ENCODE data around the gene B3GALT5. TPM values are rescaled to one million over a fixed set of nuclear protein-coding genes. Genes with fewer than 3 reads are reported as not detected.

B3GALT5 gene
- polyA plus RNA-seq, 2 of the 4 experiments (the other 2 are of a cell fraction) = 0.39 to 0.52 TPM

GRCh38 chr21:39634507-39634906 is 21.8 kb downstream of the B3GALT5 start:
- Histone ChIP-seq H3K9me3 (no peaks in the 10 kb centered on the region), H3K4me1 (peaks cover 68% of the 10 kb centered on the region), H3K4me2 (peak overlapping the region; percentile 75), H3K27ac (peak overlapping the region; percentile 87 to 94), H3K4me3 (no peak overlapping the region)
- no peak for ATAC-seq
- 84% methylated on average over 10 of the region's 10 CpGs for WGBS (ENCODE audit: missing lambda C conversion rate)
- no peak for FAIRE-seq
- ChIA-PET POLR2A (no interaction called here), CTCF (interaction anchor here (1.5 kb wide), 1 partner anchor 10 kb away, joined by 3 read pairs; no protein-coding TSS in a partner anchor)
- TF ChIP-seq NFE2L2 (conservative IDR thresholded peaks at IDR 0.05; ENCODE audit: low read length) (no peak), REST (IDR thresholded peaks at IDR 0.05) (no peak), HEYL (CRISPR knock-in tag; IDR thresholded peaks at IDR 0.05) (no peak), NPAS2 (CRISPR knock-in tag; IDR thresholded peaks at IDR 0.05; ENCODE audit: borderline replicate concordance) (no peak), PHF8 (IDR thresholded peaks at IDR 0.05; ENCODE audit: borderline replicate concordance, low read depth) (no peak), BHLHE40 (IDR thresholded peaks at IDR 0.05; ENCODE audit: low read depth, low read length) (no peak), BCL3 (IDR thresholded peaks at IDR 0.05) (no peak), PBX3 (IDR thresholded peaks at IDR 0.05) (no peak), NR3C1 (IDR thresholded peaks at IDR 0.05) (no peak), EHMT2 (IDR thresholded peaks at IDR 0.05; ENCODE audit: low read depth) (no peak), RNF2 (IDR thresholded peaks at IDR 0.05; ENCODE audit: borderline replicate concordance, low read depth) (no peak), ZSCAN20 (CRISPR knock-in tag; IDR thresholded peaks at IDR 0.05) (no peak), KDM5A (IDR thresholded peaks at IDR 0.05) (no peak), HOXB13 (CRISPR knock-in tag; IDR thresholded peaks at IDR 0.05; ENCODE audit: low read depth) (no peak), TFCP2L1 (CRISPR knock-in tag; IDR thresholded peaks at IDR 0.05) (no peak), JUNB (IDR thresholded peaks at IDR 0.05) (no peak), ZC3H11A (IDR thresholded peaks at IDR 0.05) (no peak), EP300 (IDR thresholded peaks at IDR 0.05) (no peak)
- no peak for DNase-seq (ENCODE audit: low read depth in 1 of 2, low spot score in 1 of 2)

GRCh38 chr21:39637197-39637970 is 24.6 kb downstream of the B3GALT5 start:
- DNase-seq (ENCODE audit: low read depth in 1 of 2, low spot score in 1 of 2) = no peak
- no peak for FAIRE-seq
- Histone ChIP-seq H3K4me1 (peaks cover 50% of the 10 kb centered on the region), H3K4me3 (no peak overlapping the region), H3K4me2 (no peak overlapping the region), H3K9me3 (no peaks in the 10 kb centered on the region), H3K27ac (peak overlapping the region; percentile 46 to 76; a peak in 4 of 6 replicates)
- CTCF ChIA-PET = no interaction called here
- POLR2A ChIA-PET = no interaction called here
- no peak for ATAC-seq
- 74% methylated on average over 4 of the region's 8 CpGs for WGBS (ENCODE audit: missing lambda C conversion rate)
- TF ChIP-seq ELK1 (IDR thresholded peaks at IDR 0.05; ENCODE audit: low read depth, low read length) (no peak), PBX3 (IDR thresholded peaks at IDR 0.05) (no peak), MAZ (IDR thresholded peaks at IDR 0.05; ENCODE audit: borderline replicate concordance, low read depth, low read length) (no peak)
